RWPE2 (cell line): ENCODE results near the gene AXIN2.

Experiments used
- ATAC-seq: fragments of 200-7000 bp; cut with Tn5 transposase; 3 replicates; pipeline ENCODE4 v1.9.1; 2021; ENCODE audit warnings: low read depth
- DNase-seq: peaks from one replicate; pipeline ENCODE4 v3.0.0-alpha.2; 2020; ENCODE audit warnings: low spot score
- H3K27ac ChIP-seq: fragments of 450-650 bp; 2 replicates; pipeline ENCODE4 v1.5.1; 2017; ENCODE audit warnings: mild to moderate bottlenecking; ENCODE audit not compliant: poor library complexity, severe bottlenecking
- H3K27me3 ChIP-seq: fragments of 250-450 bp; sonication (Bioruptor Pico); 2 replicates; pipeline ENCODE4 v1.5.1; 2021; ENCODE audit warnings: mild to moderate bottlenecking, moderate library complexity; ENCODE audit not compliant: insufficient read depth, poor library complexity, severe bottlenecking
- H3K36me3 ChIP-seq: fragments of 250-450 bp; sonication (Bioruptor Pico); 2 replicates; pipeline ENCODE4 v1.5.1; 2020; ENCODE audit warnings: low read depth, mild to moderate bottlenecking, moderate library complexity
- H3K4me1 ChIP-seq: fragments of 250-450 bp; sonication (Bioruptor Pico); 2 replicates; pipeline ENCODE4 v1.5.1; 2021; ENCODE audit warnings: mild to moderate bottlenecking, moderate library complexity; ENCODE audit not compliant: insufficient read depth, poor library complexity, severe bottlenecking
- H3K4me3 ChIP-seq: fragments of 250-450 bp; sonication (Bioruptor Pico); 2 replicates; pipeline ENCODE4 v1.5.1; 2021; ENCODE audit warnings: mild to moderate bottlenecking, moderate library complexity; ENCODE audit not compliant: severe bottlenecking
- H3K9me3 ChIP-seq: fragments of 250-450 bp; sonication (Bioruptor Pico); 2 replicates; pipeline ENCODE4 v1.5.1; 2021; ENCODE audit warnings: mild to moderate bottlenecking, moderate library complexity; ENCODE audit not compliant: severe bottlenecking
- CTCF ChIP-seq: fragments of 450-650 bp; IDR thresholded peaks from one replicate; pipeline ENCODE4 v1.5.1; 2017; ENCODE audit warnings: mild to moderate bottlenecking, moderate library complexity; ENCODE audit not compliant: poor library complexity, severe bottlenecking

AXIN2 gene

GRCh38 chr17:65552214-65552613 lies 9.2 kb downstream of the AXIN2 start:
- H3K9me3 ChIP-seq: no peaks in the 10 kb centered on the region
- H3K4me3 ChIP-seq: no peak overlapping the region
- no peak overlapping the region for H3K27ac ChIP-seq
- DNase-seq (no peak), ATAC-seq (no peak)
- H3K36me3 ChIP-seq: no peaks in the 10 kb centered on the region
- peaks cover 14% of the 10 kb centered on the region for H3K27me3 ChIP-seq
- no peak for TF ChIP-seq CTCF
- no peaks in the 10 kb centered on the region for H3K4me1 ChIP-seq

- ATAC-seq (no peak), DNase-seq (no peak)
- Histone ChIP-seq H3K27me3 (peaks cover 6% of the 10 kb centered on the region), H3K36me3 (no peaks in the 10 kb centered on the region), H3K4me3 (no peak overlapping the region), H3K4me1 (no peaks in the 10 kb centered on the region), H3K9me3 (no peaks in the 10 kb centered on the region), H3K27ac (no peak overlapping the region)
- TF ChIP-seq CTCF: no peak
Observed at GRCh38 chr17:65551267-65552040, 10.0 kb downstream of the AXIN2 start.

- no peak overlapping the region for H3K4me3 ChIP-seq
Observed at GRCh38 chr17:65550758-65551157, 10.7 kb downstream of the AXIN2 start.

GRCh38 chr17:65550075-65550662 lies 11.3 kb downstream of the AXIN2 start:
- no peak overlapping the region for H3K4me3 ChIP-seq
- no peak for TF ChIP-seq CTCF
- H3K27ac ChIP-seq: no peak overlapping the region
- DNase-seq: no peak
- H3K9me3 ChIP-seq: no peaks in the 10 kb centered on the region
- H3K36me3 ChIP-seq: no peaks in the 10 kb centered on the region
- peaks cover 6% of the 10 kb centered on the region for H3K27me3 ChIP-seq
- no peaks in the 10 kb centered on the region for H3K4me1 ChIP-seq
- no peak for ATAC-seq

More at GRCh38 chr17:65550758-65551157, 10.7 kb downstream of the AXIN2 start:
- no peaks in the 10 kb centered on the region for H3K36me3 ChIP-seq
- no peak for TF ChIP-seq CTCF
- no peaks in the 10 kb centered on the region for H3K4me1 ChIP-seq
- H3K27ac ChIP-seq: no peak overlapping the region
- no peak for DNase-seq
- no peaks in the 10 kb centered on the region for H3K9me3 ChIP-seq
- peaks cover 6% of the 10 kb centered on the region for H3K27me3 ChIP-seq
- no peak for ATAC-seq
